A549 (cell line): ENCODE measurements around the gene SPTBN5.

Source experiments
- ZFP36 ChIP-seq: fragments of 450-650 bp; IDR thresholded peaks from 2 replicates; pipeline ENCODE4 v1.6.1; 2014; ENCODE audit warnings: borderline replicate concordance; ENCODE audit not compliant: partially characterized antibody
- TF ChIP-seq, protein P1 (sequence below): fragments of >200 bp; sonication (Bioruptor Twin); formaldehyde crosslinking; IDR thresholded peaks from 3 replicates; pipeline ENCODE4 v1.5.1; 2016
- TF ChIP-seq, protein P2 (sequence below): fragments of 200-600 bp; sonication (generic); IDR thresholded peaks from 2 replicates; pipeline ENCODE4 v1.6.1; 2016; ENCODE audit warnings: antibody characterized with exemption, mild to moderate bottlenecking, moderate library complexity

DNA sequence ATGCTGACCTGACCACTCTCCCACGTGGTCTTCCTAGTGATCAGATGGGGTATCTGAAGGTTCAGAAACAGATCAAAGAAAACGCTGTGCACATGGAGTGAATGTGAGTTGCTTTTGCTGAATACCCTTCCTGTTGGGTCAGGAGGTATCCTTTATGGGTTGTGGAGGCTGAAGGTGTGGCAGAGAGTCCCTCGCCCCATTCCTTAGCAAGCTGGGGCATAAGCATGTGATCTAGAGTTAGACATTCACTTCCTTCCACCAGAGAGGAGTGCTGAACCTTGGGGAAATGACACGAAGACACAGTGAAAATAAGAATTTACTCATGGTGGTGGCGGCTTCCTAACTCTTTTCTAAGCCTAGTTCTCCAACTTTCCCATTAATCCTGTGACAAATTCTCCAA lies 27.8 kb upstream of the SPTBN5 start:
- no peak for TF ChIP-seq ZFP36
- TF ChIP-seq, protein P1, sequence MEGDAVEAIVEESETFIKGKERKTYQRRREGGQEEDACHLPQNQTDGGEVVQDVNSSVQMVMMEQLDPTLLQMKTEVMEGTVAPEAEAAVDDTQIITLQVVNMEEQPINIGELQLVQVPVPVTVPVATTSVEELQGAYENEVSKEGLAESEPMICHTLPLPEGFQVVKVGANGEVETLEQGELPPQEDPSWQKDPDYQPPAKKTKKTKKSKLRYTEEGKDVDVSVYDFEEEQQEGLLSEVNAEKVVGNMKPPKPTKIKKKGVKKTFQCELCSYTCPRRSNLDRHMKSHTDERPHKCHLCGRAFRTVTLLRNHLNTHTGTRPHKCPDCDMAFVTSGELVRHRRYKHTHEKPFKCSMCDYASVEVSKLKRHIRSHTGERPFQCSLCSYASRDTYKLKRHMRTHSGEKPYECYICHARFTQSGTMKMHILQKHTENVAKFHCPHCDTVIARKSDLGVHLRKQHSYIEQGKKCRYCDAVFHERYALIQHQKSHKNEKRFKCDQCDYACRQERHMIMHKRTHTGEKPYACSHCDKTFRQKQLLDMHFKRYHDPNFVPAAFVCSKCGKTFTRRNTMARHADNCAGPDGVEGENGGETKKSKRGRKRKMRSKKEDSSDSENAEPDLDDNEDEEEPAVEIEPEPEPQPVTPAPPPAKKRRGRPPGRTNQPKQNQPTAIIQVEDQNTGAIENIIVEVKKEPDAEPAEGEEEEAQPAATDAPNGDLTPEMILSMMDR: no peak
- TF ChIP-seq, protein P2, sequence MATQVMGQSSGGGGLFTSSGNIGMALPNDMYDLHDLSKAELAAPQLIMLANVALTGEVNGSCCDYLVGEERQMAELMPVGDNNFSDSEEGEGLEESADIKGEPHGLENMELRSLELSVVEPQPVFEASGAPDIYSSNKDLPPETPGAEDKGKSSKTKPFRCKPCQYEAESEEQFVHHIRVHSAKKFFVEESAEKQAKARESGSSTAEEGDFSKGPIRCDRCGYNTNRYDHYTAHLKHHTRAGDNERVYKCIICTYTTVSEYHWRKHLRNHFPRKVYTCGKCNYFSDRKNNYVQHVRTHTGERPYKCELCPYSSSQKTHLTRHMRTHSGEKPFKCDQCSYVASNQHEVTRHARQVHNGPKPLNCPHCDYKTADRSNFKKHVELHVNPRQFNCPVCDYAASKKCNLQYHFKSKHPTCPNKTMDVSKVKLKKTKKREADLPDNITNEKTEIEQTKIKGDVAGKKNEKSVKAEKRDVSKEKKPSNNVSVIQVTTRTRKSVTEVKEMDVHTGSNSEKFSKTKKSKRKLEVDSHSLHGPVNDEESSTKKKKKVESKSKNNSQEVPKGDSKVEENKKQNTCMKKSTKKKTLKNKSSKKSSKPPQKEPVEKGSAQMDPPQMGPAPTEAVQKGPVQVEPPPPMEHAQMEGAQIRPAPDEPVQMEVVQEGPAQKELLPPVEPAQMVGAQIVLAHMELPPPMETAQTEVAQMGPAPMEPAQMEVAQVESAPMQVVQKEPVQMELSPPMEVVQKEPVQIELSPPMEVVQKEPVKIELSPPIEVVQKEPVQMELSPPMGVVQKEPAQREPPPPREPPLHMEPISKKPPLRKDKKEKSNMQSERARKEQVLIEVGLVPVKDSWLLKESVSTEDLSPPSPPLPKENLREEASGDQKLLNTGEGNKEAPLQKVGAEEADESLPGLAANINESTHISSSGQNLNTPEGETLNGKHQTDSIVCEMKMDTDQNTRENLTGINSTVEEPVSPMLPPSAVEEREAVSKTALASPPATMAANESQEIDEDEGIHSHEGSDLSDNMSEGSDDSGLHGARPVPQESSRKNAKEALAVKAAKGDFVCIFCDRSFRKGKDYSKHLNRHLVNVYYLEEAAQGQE: no peak
